ENCODE measurements around the gene RANBP3.
"Not testable (repeated sequence)": the region's sequence is repeated elsewhere in the genome, so short reads cannot be mapped to it uniquely, and the experiment has no call there.

RANBP3 gene

DNA sequence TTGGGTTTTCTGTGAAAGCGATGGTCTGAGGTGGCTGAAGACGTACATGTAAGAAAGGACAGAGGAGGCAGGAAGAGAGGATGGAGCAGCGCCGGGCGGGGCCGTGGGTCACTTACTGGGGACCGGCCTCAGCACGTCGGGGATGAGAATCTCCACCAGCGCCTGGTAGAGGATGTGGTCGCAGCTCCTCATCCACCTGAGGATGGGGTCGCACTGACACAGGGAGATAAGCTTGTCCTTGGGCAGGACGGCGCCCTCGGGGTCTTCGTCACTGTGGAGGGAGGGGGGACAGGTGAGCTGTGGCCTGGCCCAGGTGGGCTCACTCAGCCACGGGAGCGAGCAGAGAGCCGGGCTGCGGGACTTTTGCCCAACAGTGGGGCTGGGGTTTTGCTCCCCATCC lies 29.0 kb upstream of the RANBP3 start (continued):
- TF ChIP-seq, protein P1, sequence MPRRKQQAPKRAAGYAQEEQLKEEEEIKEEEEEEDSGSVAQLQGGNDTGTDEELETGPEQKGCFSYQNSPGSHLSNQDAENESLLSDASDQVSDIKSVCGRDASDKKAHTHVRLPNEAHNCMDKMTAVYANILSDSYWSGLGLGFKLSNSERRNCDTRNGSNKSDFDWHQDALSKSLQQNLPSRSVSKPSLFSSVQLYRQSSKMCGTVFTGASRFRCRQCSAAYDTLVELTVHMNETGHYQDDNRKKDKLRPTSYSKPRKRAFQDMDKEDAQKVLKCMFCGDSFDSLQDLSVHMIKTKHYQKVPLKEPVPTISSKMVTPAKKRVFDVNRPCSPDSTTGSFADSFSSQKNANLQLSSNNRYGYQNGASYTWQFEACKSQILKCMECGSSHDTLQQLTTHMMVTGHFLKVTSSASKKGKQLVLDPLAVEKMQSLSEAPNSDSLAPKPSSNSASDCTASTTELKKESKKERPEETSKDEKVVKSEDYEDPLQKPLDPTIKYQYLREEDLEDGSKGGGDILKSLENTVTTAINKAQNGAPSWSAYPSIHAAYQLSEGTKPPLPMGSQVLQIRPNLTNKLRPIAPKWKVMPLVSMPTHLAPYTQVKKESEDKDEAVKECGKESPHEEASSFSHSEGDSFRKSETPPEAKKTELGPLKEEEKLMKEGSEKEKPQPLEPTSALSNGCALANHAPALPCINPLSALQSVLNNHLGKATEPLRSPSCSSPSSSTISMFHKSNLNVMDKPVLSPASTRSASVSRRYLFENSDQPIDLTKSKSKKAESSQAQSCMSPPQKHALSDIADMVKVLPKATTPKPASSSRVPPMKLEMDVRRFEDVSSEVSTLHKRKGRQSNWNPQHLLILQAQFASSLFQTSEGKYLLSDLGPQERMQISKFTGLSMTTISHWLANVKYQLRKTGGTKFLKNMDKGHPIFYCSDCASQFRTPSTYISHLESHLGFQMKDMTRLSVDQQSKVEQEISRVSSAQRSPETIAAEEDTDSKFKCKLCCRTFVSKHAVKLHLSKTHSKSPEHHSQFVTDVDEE (CRISPR knock-in tag; IDR thresholded peaks at IDR 0.05): no peak

DNA sequence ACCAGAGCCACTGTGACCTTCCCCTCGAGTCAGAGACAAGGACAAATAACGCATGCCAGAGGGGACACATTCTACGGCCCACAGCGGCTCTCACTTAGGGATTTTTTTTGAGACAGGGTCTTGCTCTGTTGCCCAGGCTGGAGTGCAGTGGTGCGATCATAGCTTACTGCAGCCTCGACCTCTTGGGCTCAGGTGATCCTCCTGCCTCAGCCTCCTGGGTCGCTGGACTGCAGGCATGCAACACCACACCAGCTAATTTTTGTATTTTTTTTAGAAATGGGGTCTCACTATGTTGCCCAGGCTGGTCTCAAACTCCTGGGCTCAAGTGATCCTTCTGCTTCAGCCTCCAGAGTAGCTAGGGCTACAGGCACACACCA lies 28.1 kb upstream of the RANBP3 start:
- ATAC-seq: not testable (repeated sequence)

DNA sequence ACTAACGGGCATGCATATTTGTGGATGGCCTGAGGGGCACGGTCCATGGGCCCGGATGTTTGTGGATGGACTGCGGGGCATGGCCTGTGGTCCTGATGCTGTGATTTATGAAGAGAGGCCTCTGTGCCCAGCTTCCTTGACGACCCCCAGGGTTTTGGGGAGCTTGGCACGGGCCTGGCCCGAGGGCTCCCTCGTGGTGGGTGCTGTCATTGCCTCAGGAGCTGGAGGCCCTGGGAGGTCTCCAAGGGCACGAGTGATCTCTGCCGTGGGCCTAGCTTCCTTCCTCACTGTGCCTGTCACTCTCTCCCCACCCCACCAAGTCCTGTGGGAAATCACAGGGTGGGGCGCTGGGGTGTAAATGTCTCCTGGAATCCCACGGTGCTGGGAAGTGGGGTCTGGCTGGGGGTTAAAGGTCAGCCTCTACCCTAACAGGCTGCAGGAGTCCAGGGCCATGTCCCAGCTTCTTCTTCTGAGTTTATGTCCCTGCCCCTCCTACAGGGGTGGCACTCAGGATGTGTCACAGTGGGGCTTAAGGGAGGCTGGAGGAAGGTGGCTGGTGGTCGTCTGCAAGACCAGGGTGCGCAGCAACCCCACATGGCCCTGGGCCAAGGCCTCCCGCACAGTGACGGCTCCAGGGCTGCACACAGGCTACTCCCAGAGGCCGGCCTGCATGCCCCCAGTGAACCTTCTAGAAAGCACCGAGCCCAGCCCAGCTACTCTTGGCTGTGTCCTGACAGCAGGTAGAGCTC lies 27.6 kb upstream of the RANBP3 start:
- TF ChIP-seq TCF4 (CRISPR knock-in tag; IDR thresholded peaks at IDR 0.05; ENCODE audit: borderline replicate concordance) (no peak), ZNF70 (CRISPR knock-in tag; IDR thresholded peaks at IDR 0.05) (no peak), CSDC2 (CRISPR knock-in tag; IDR thresholded peaks at IDR 0.05) (no peak), ARNTL (CRISPR knock-in tag; IDR thresholded peaks at IDR 0.05; ENCODE audit: borderline replicate concordance, low read depth) (no peak), GLIS3 (CRISPR knock-in tag; IDR thresholded peaks at IDR 0.05) (no peak), ZFP3 (CRISPR knock-in tag; IDR thresholded peaks at IDR 0.05) (no peak), SNAI2 (CRISPR knock-in tag; IDR thresholded peaks at IDR 0.05) (no peak), ZNF8 (CRISPR knock-in tag; IDR thresholded peaks at IDR 0.05) (no peak), OSR1 (CRISPR knock-in tag; IDR thresholded peaks at IDR 0.05) (no peak), PPARA (CRISPR knock-in tag; IDR thresholded peaks at IDR 0.05; ENCODE audit: borderline replicate concordance) (no peak), TOX (CRISPR knock-in tag; IDR thresholded peaks at IDR 0.05; ENCODE audit: borderline replicate concordance) (no peak), ZNF565 (CRISPR knock-in tag; conservative IDR thresholded peaks at IDR 0.05; ENCODE audit: low read depth) (no peak), ZFP30 (CRISPR knock-in tag; IDR thresholded peaks at IDR 0.05) (no peak), ISL1 (CRISPR knock-in tag; IDR thresholded peaks at IDR 0.05) (no peak), BACH2 (CRISPR knock-in tag; IDR thresholded peaks at IDR 0.05; ENCODE audit: borderline replicate concordance) (no peak)
- TF ChIP-seq, protein P2, sequence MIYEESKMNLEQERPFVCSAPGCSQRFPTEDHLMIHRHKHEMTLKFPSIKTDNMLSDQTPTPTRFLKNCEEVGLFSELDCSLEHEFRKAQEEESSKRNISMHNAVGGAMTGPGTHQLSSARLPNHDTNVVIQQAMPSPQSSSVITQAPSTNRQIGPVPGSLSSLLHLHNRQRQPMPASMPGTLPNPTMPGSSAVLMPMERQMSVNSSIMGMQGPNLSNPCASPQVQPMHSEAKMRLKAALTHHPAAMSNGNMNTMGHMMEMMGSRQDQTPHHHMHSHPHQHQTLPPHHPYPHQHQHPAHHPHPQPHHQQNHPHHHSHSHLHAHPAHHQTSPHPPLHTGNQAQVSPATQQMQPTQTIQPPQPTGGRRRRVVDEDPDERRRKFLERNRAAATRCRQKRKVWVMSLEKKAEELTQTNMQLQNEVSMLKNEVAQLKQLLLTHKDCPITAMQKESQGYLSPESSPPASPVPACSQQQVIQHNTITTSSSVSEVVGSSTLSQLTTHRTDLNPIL (CRISPR knock-in tag; IDR thresholded peaks at IDR 0.05; ENCODE audit: low read depth): no peak
- TF ChIP-seq, protein P3, sequence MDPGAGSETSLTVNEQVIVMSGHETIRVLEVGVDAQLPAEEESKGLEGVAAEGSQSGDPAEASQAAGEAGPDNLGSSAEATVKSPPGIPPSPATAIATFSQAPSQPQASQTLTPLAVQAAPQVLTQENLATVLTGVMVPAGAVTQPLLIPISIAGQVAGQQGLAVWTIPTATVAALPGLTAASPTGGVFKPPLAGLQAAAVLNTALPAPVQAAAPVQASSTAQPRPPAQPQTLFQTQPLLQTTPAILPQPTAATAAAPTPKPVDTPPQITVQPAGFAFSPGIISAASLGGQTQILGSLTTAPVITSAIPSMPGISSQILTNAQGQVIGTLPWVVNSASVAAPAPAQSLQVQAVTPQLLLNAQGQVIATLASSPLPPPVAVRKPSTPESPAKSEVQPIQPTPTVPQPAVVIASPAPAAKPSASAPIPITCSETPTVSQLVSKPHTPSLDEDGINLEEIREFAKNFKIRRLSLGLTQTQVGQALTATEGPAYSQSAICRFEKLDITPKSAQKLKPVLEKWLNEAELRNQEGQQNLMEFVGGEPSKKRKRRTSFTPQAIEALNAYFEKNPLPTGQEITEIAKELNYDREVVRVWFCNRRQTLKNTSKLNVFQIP (CRISPR knock-in tag; IDR thresholded peaks at IDR 0.05; ENCODE audit: borderline replicate concordance, low read depth): no peak

DNA sequence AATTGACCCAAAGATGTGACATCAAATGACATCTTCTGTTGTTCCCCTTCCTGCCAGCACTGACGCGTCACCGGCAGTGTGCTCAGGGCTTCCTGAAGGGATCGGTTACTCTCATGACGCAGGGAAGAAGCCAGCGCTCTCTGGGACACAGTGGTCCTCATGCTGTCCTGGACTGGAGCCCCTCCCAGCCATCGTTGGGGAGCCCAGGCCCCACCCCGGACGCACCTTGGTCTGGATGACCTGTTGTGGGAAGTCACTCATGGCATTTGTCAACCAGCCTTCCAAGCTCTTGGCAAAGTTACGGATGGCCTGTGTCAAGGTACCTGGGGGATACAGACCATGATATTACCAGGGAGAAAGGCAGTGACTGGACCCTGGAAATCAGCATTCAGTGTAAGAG lies 26.0 kb upstream of the RANBP3 start:
- no peak for ATAC-seq
- TF ChIP-seq BACH2 (CRISPR knock-in tag; IDR thresholded peaks at IDR 0.05; ENCODE audit: borderline replicate concordance): no peak
- no peak for TF ChIP-seq ZNF8 (CRISPR knock-in tag; IDR thresholded peaks at IDR 0.05)
- TF ChIP-seq, protein P3 (CRISPR knock-in tag; IDR thresholded peaks at IDR 0.05; ENCODE audit: borderline replicate concordance, low read depth): no peak
- TF ChIP-seq GLIS3 (CRISPR knock-in tag; IDR thresholded peaks at IDR 0.05): no peak
- no peak for TF ChIP-seq SNAI2 (CRISPR knock-in tag; IDR thresholded peaks at IDR 0.05)
- TF ChIP-seq, protein P4, sequence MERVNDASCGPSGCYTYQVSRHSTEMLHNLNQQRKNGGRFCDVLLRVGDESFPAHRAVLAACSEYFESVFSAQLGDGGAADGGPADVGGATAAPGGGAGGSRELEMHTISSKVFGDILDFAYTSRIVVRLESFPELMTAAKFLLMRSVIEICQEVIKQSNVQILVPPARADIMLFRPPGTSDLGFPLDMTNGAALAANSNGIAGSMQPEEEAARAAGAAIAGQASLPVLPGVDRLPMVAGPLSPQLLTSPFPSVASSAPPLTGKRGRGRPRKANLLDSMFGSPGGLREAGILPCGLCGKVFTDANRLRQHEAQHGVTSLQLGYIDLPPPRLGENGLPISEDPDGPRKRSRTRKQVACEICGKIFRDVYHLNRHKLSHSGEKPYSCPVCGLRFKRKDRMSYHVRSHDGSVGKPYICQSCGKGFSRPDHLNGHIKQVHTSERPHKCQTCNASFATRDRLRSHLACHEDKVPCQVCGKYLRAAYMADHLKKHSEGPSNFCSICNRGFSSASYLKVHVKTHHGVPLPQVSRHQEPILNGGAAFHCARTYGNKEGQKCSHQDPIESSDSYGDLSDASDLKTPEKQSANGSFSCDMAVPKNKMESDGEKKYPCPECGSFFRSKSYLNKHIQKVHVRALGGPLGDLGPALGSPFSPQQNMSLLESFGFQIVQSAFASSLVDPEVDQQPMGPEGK (CRISPR knock-in tag; IDR thresholded peaks at IDR 0.05; ENCODE audit: borderline replicate concordance): no peak
- TF ChIP-seq ISL1 (CRISPR knock-in tag; IDR thresholded peaks at IDR 0.05): no peak
- no peak for TF ChIP-seq TCF4 (CRISPR knock-in tag; IDR thresholded peaks at IDR 0.05; ENCODE audit: borderline replicate concordance)
- no peak for TF ChIP-seq ZNF565 (CRISPR knock-in tag; conservative IDR thresholded peaks at IDR 0.05; ENCODE audit: low read depth)
- no peak for TF ChIP-seq ZNF70 (CRISPR knock-in tag; IDR thresholded peaks at IDR 0.05)
- no peak for TF ChIP-seq ESRRG (CRISPR knock-in tag; IDR thresholded peaks at IDR 0.05)
- TF ChIP-seq, protein P5, sequence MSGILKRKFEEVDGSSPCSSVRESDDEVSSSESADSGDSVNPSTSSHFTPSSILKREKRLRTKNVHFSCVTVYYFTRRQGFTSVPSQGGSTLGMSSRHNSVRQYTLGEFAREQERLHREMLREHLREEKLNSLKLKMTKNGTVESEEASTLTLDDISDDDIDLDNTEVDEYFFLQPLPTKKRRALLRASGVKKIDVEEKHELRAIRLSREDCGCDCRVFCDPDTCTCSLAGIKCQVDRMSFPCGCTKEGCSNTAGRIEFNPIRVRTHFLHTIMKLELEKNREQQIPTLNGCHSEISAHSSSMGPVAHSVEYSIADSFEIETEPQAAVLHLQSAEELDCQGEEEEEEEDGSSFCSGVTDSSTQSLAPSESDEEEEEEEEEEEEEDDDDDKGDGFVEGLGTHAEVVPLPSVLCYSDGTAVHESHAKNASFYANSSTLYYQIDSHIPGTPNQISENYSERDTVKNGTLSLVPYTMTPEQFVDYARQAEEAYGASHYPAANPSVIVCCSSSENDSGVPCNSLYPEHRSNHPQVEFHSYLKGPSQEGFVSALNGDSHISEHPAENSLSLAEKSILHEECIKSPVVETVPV (CRISPR knock-in tag; IDR thresholded peaks at IDR 0.05): no peak
- TF ChIP-seq ZFP3 (CRISPR knock-in tag; IDR thresholded peaks at IDR 0.05): no peak
- TF ChIP-seq CSDC2 (CRISPR knock-in tag; IDR thresholded peaks at IDR 0.05): no peak
- TF ChIP-seq TOX (CRISPR knock-in tag; IDR thresholded peaks at IDR 0.05; ENCODE audit: borderline replicate concordance): no peak
- TF ChIP-seq PPARA (CRISPR knock-in tag; IDR thresholded peaks at IDR 0.05; ENCODE audit: borderline replicate concordance): no peak
- TF ChIP-seq ZFP30 (CRISPR knock-in tag; IDR thresholded peaks at IDR 0.05): no peak
- TF ChIP-seq RARB (CRISPR knock-in tag; IDR thresholded peaks at IDR 0.05): no peak

More for the DNA sequence above, 27.6 kb upstream of the RANBP3 start:
- no peak for ATAC-seq

All from SK-N-SH treated with all-trans-retinoic acid at 6 μM for 48 hours (cell line).